ENCODE data around the gene EPG5. TPM values are rescaled to one million over a fixed set of nuclear protein-coding genes. Genes with fewer than 3 reads are reported as not detected.

The EPG5 gene
- total and polyA plus RNA-seq, 2 of the 4 experiments (the other 2 are of a cell fraction): 37.3 to 114 TPM

- H2AFZ ChIP-seq (replicated peaks; ENCODE audit: low read length, poor library complexity): no peak overlapping the region
- ATAC-seq (ENCODE audit: low read depth) (no peak), DNase-seq (no peak)
- H4K91ac ChIP-seq (ENCODE audit: insufficient read depth, low read depth, low read length): no peak overlapping the region
- H3K9me1 ChIP-seq (ENCODE audit: insufficient read depth, low read length): no peaks in the 10 kb centered on the region
- in situ Hi-C loops (cut with MboI; ENCODE audit: low sequenced_read_pairs): no loop called here
- H3K79me1 ChIP-seq (ENCODE audit: low read depth in 1 of 2, low read length in 2 of 2): no peaks in the 10 kb centered on the region
- no peak overlapping the region for H4K5ac ChIP-seq (ENCODE audit: low read depth, low read length)
- H3K9me3 ChIP-seq (ENCODE audit: control insufficient read depth, insufficient read depth, low read length): no peaks in the 10 kb centered on the region; the same call in 1 of the 2 replicates
- ChIA-PET POLR2A (ENCODE audit: unreplicated experiment) (no interaction called here), CTCF (no interaction called here)
- H3K23ac ChIP-seq (ENCODE audit: low read depth, low read length): no peak overlapping the region
- no peak overlapping the region for H2BK5ac ChIP-seq (ENCODE audit: low read depth, low read length, poor library complexity, severe bottlenecking)
- dilution Hi-C loops (cut with HindIII; ENCODE audit: low sequenced_read_pairs, unreplicated experiment): no loop called here
- no peak overlapping the region for H2BK15ac ChIP-seq (ENCODE audit: low read depth, low read length)
- H4K20me1 ChIP-seq (ENCODE audit: insufficient read depth, low read length): no peaks in the 10 kb centered on the region
- BruUV-seq (replicated peaks): no TSS peak
- H3K4me1 ChIP-seq (ENCODE audit: control insufficient read depth, insufficient read depth, low read length): no peaks in the 10 kb centered on the region
- H3K27me3 ChIP-seq (ENCODE audit: control insufficient read depth, insufficient read depth, low read length): no peaks in the 10 kb centered on the region
- WGBS, 2 experiments (ENCODE audit: extremely low coverage in 2 of 2, insufficient read length in 1 of 2): no CpG with 5 or more reads among the region's 2 CpGs
- H3K9ac ChIP-seq (ENCODE audit: low read depth, low read length): no peak overlapping the region
- no peak overlapping the region for H3K4me3 ChIP-seq (ENCODE audit: insufficient read depth, low read depth, low read length)
- no peak overlapping the region for H2BK20ac ChIP-seq (ENCODE audit: low read depth, low read length)
- H4K8ac ChIP-seq (ENCODE audit: low read depth in 2 of 2, low read length in 2 of 2): no peak overlapping the region
- H3K14ac ChIP-seq (replicated peaks; ENCODE audit: low read depth, low read length): no peak overlapping the region
- H3K56ac ChIP-seq (ENCODE audit: extremely low read depth, insufficient read depth, low read length): no peak overlapping the region
- H3K4me2 ChIP-seq (ENCODE audit: low read depth, low read length): no peak overlapping the region
- TF ChIP-seq MAZ (IDR thresholded peaks at IDR 0.05; ENCODE audit: borderline replicate concordance, low read depth, low read length): no peak
- TF ChIP-seq NFE2L2 (IDR thresholded peaks at IDR 0.05; ENCODE audit: low read depth, low read length): no peak
- TF ChIP-seq, protein P1, sequence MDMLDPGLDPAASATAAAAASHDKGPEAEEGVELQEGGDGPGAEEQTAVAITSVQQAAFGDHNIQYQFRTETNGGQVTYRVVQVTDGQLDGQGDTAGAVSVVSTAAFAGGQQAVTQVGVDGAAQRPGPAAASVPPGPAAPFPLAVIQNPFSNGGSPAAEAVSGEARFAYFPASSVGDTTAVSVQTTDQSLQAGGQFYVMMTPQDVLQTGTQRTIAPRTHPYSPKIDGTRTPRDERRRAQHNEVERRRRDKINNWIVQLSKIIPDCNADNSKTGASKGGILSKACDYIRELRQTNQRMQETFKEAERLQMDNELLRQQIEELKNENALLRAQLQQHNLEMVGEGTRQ (IDR thresholded peaks at IDR 0.05; ENCODE audit: low read depth, low read length): no peak
- TF ChIP-seq CHD1 (IDR thresholded peaks at IDR 0.05; ENCODE audit: low read depth, low read length): no peak
- TF ChIP-seq RAD21 (IDR thresholded peaks at IDR 0.05; ENCODE audit: low read length): no peak
- TF ChIP-seq RFX5 (IDR thresholded peaks at IDR 0.05; ENCODE audit: low read depth, low read length): no peak
- TF ChIP-seq MXI1 (IDR thresholded peaks at IDR 0.05; ENCODE audit: borderline replicate concordance, low read depth, low read length): no peak
- TF ChIP-seq SMC3 (IDR thresholded peaks at IDR 0.05; ENCODE audit: low read depth, low read length): no peak
- TF ChIP-seq POLR2A (IDR thresholded peaks at IDR 0.05; ENCODE audit: low read depth, low read length): no peak
- TF ChIP-seq FOS (IDR thresholded peaks at IDR 0.05; ENCODE audit: low read depth, low read length): no peak
- no peak for TF ChIP-seq CEBPB (IDR thresholded peaks at IDR 0.05; ENCODE audit: low read depth, low read length)
- no peak for TF ChIP-seq MAFK (IDR thresholded peaks at IDR 0.05; ENCODE audit: low read depth, low read length)
- TF ChIP-seq BHLHE40 (IDR thresholded peaks at IDR 0.05; ENCODE audit: low read depth, low read length): no peak
- no peak for TF ChIP-seq RCOR1 (IDR thresholded peaks at IDR 0.05; ENCODE audit: insufficient replicate concordance, low read length)
- TF ChIP-seq CTCF (conservative IDR thresholded peaks at IDR 0.05; ENCODE audit: low read depth, low read length): no peak
- H2AK9ac ChIP-seq (replicated peaks; ENCODE audit: low read depth, low read length, poor library complexity): no peak overlapping the region
- no peak overlapping the region for H3K27ac ChIP-seq (ENCODE audit: insufficient read depth, low read length)
- peaks cover 7% of the 10 kb centered on the region; the same call in 1 of the 2 replicates for H3K36me3 ChIP-seq (ENCODE audit: control insufficient read depth, insufficient read depth, low read length)
- no peak overlapping the region for H2BK120ac ChIP-seq (ENCODE audit: low read depth, low read length)
- no peak overlapping the region for H3K4ac ChIP-seq (ENCODE audit: low read depth, low read length)
- H2AK5ac ChIP-seq (ENCODE audit: low read depth, low read length): no peak overlapping the region
- no peak overlapping the region for H3K18ac ChIP-seq (ENCODE audit: low read depth, low read length)
- intact Hi-C loops (cut with micrococcal nuclease): no loop called here
Measured at GRCh38 chr18:46001892-46002291, 34.8 kb upstream of the EPG5 start.

All from IMR-90 (cell line).